GM19452 (cell line): ENCODE data around the gene ABCB6.
"Not testable (repeated sequence)": the region's sequence is repeated elsewhere in the genome, so short reads cannot be mapped to it uniquely, and the experiment has no call there.

Experiments used
- ATAC-seq: cut with Tn5 transposase; IDR thresholded peaks from one replicate; pipeline ENCODE4 v1.9.1; 2021; ENCODE audit not compliant: unreplicated experiment

ABCB6 gene

DNA sequence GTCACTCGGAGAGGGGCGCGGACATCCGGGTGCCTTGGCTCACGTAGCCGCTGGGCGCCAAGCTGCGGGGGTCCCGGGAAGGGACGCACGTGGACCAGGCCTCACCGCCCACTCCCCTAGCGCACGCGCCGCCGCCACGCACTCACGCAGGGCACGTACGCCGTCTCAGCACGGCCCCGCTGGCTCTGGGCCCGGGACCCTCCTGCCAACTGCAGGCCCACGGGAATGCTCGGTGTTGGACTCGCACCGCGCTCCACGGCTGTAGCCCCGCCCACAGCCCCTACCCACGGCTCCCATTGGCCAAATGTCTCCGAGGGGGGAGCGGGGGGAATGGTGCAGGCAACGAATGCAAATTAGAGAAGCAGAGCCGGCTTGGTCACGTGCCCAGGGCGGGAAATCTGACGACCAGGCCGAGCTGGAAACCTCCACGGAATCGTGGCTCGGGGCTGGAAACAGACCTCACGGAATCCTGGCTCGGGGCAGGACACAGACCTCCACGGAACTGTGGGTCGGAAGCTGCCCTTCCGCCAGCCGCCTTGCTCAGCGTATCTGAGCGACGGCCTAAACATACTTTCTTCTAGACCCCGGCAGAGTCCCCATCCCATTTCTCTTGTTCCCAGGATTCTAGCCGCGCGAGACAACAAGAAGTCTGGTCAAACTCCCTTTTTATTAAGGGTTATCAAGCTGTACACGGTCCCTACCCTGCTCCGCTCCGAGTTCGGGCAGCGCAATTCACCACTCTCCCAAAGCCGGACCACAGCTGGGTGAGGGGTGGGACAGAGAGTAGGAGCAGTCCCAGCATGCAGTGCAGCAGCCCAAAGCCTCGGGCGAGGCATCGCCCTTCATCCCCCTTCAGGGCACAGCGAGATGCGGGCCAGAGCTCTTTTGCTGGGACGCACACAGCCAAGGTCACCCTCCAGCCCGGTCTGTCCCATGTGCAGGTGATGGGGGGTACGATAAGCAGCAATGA, at the start of gene ABCB6:
TSS of gene ABCB6 (minus strand) at position 227 of the 970 bp plus-strand sequence. CDS start 285 bp downstream, outside the sequence.
- peak; percentile 69 for ATAC-seq

DNA sequence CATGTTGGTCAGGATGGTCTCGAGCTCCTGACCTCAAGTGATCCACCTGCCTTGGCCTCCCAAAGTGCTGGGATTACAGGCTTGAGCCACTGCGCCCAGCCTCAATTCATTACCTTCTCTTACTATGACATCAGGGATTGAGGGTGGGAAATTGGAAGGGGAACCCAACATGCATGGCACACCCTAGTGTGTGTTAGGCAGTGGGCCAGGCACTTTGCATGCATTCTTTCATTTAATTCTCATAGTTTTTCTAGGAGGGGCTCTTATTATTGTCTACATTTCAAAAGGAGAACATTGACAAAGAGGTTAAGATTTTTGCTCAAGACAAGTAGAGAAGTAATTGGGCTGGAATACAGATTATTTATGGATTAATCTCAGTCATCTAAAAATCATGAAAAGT, 49.5 kb upstream of the ABCB6 start:
- ATAC-seq: no peak

DNA sequence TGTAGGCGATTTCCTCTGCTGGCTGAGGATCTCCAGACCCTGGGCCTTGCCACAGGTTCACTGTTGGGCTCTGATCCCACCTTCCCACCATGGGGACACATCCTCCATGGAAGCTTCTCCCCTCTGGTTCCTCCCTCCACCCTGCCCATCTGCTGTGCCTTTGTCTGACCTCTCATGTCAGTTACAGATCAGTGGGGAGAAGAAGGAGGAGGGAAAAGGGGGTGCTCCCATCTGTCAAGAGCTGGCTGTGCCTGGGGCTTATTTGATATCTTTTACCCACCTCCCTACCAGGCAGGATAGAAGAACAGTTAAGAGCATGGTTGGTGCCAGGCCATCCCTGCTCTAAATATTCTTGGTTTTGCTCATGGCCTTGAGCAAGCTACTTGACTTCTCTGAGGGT, 48.1 kb upstream of the ABCB6 start:
- ATAC-seq: no peak

DNA sequence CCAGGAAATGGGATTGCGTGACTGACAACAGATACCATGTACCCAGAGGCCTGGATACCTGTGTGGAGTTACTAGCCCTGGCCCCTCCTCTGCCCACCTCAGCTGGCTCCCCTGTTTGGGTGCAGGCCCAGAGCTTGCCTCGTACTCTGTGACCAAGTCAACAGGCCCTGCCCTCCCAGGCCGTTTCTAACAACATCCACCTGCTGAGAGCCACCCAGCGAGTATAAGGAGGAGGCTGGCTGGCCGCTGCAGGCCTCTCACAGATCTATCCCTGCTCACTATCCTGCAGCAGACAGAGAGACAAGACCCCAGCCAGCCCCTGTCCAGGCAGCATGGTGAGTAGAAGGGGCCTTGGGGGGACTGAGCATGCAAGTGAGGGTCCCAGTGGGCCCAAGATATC, 47.5 kb upstream of the ABCB6 start:
- no peak for ATAC-seq

DNA sequence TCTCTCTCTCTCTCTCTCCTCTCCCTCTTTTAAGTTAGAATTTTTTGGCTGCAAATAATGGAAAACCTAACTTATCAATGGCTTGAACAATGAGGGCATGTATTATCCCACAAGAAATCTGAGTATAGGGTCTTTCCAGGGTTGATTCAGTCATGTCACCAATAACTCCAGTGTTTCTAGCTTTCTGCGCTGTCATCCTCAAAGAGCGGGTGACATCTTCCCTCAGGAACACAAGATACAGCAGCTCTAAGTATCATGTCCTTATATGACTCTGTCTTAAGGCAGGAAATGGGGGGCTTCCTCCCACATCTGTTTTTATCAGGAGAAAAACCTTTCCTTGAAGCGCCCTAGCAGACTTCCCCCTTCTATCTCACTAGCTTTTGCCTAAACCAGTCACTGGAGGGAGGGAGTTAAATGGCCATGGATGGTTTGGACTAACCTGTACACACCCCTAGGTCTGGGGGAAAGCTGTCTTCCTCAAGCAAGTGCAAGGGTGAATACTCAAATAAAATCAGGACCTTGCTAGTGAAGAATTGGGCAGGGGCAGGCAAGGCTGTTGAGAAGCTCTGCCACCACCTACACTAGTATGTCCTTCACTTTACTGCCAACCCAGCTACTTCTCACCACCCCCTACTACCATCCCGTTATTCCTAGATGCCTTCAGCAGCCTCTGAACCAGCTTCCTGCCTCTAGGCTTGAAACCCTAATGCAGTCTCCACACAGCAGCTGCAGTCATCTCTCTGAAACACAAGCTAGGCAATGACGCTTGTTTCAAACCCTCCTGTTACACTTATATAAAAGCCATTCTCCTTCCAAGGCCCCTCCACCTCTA, 42.5 kb upstream of the ABCB6 start:
- ATAC-seq: no peak

DNA sequence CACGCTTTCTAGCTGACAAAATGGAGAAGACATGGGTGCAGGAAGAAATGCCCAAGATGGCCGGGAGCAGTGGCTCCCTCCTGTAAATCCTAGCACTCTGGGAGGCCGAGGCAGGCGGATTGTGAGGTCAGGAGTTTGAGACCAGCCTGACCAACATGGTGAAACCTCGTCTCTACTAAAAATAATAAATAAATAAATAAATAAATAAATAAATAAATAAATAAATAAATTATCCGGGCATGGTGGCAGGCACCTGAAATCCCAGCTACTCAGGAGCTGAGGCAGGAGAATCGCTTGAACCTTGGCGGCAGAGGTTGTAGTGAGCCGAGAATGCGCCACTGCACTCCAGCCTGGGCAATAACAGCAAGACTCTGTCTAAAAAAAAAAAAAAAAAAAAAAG, 40.2 kb upstream of the ABCB6 start:
- ATAC-seq: not testable (repeated sequence)

GRCh38 chr2:219254590-219255201, 35.9 kb upstream of the ABCB6 start:
- ATAC-seq: peak; percentile 35

DNA sequence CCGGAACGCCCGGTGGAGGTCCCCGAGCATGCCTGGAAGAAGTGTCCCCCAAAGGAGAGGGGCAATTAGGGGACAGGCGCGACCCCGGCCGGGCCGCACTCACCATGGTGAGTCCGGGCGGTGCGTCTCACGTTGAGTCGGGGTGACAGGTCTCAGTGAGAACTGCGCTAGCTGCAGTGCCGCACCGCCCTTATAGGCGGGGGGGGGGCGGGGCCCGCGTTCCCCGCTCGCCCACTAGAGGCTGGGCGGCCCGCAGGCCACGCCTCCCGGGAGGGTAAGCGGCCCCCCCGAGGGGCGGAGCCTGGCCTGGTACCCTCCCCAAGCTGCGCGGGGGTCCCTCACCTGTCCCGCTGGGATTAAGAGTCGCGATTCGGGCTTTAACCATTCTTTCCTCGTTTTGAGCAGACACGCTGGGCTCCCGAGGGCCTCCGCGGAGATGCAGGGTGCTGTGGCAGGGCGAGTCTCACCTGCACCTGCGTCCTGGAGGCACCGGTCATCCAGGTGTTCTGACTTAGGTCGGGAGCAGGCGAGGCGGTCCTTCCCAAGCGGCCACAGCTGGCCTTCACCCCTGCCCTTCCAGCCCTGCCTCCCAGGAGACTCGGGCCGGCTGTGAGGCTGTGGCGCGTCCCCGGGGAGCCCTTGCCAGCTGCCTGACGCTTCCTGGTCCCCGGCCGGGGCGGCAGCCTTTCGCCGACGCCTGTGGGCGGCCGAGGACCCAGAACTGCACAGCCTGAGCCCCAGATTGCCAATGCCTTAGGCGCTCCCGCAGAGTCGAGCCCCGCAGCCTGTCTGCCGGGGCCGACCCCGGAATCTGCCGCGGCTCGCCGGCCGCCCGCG, 35.2 kb upstream of the ABCB6 start, which contains the start of gene TUBA4A:
TSS of gene TUBA4A (minus strand) at position 166 of the 837 bp plus-strand sequence. CDS start at position 106, 60 bp downstream.
- peak; percentile 42 for ATAC-seq

DNA sequence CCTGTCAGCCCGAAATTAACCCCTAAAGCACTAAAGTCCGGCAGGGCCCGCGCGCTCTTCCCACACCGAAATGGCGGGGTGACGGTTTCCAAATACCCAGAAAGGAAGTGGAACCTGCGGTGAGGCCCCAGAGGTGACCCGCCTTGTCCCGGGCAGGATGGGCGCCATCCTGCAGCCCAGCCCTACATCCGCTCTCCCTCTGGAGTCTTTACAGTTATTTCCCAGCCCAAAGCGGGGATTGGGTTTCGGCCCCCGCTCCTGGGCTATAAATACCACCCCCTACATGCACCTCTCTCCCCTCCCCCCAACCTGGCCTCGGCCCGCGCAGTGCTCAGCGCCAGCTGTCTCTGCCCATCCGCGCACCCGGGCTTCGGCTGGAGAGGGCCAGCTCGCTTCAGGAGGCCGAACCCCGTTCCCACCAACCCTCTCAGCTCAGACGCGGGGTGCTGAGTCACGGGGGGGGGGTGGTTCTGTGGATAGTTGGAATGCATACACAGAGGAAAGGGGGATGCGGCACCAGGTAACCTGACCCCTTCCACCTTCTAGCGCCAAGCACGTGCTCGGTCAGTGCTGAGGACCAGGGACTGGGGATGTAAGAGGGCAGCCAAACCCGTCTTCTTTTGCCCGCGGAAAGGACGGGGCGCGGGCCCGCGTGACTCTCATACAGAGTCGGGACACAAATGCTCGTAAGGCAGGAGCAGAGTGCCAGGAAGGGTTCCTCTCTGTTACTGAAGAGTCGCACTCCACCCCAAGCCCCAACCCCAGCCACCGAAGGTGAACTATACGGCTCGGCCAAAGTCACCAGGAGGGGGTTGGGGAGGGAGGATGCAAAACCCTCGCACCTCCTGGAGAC, 34.4 kb upstream of the ABCB6 start, which contains the start of gene TUBA4B:
TSS of gene TUBA4B (plus strand) at position 344 of the 853 bp plus-strand sequence. CDS start at position 509, 165 bp downstream.
- peak; percentile 2 for ATAC-seq

DNA sequence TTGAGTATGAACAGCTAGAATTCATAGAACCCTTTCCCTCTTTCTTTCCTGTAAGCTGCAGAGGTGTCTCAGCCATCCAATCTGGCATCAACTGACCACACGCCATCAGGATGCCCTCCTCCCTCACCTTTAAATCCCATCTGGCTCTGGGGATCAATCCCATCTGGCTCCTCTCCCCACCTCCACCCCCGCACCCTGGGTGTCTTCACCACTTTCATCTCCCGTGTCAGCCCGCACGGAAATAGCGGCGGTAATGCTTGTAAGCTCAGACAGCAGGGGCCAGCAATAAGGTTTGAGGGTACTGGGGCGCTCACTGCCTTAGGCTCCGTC, 33.8 kb upstream of the ABCB6 start:
- ATAC-seq: no peak

DNA sequence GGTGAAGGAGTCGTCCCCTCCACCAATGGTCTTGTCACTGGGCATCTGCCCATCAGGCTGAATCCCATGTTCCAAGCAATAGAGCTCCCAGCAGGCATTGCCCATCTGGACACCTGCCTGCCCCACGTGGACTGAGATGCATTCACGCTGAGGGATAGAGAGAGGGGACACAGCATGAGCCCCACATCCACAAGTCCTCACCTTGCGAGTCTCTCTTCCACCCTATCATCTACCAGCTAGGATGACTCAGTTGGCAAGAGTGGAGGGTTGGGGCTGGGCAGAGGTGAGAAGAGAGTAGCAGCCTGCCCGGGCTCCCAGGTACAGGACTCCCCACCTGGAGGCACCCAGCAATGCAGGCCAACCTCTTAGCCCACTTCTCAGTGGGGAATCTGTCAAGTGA, 33.3 kb upstream of the ABCB6 start:
- no peak for ATAC-seq

DNA sequence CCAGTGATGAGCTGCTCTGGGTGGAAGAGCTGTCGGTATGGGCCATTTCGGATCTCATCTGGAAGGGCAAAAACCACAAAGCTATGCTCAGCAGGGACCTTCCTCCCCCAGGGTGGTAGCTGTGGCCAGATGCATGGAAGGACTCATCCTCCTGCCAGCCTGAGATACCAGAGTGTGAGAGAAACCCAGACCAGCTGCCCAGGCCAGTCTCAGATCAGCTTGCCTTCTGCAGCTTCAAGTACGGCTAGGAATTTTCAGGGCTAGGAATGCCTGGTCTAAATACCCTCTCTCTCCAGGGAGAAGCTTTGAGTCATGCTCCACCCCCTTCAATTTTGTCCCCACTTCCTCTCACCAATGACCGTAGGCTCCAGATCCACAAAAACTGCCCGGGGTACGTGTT, 32.9 kb upstream of the ABCB6 start:
- no peak for ATAC-seq

GRCh38 chr2:219250049-219250781, 31.5 kb upstream of the ABCB6 start:
- no peak for ATAC-seq

DNA sequence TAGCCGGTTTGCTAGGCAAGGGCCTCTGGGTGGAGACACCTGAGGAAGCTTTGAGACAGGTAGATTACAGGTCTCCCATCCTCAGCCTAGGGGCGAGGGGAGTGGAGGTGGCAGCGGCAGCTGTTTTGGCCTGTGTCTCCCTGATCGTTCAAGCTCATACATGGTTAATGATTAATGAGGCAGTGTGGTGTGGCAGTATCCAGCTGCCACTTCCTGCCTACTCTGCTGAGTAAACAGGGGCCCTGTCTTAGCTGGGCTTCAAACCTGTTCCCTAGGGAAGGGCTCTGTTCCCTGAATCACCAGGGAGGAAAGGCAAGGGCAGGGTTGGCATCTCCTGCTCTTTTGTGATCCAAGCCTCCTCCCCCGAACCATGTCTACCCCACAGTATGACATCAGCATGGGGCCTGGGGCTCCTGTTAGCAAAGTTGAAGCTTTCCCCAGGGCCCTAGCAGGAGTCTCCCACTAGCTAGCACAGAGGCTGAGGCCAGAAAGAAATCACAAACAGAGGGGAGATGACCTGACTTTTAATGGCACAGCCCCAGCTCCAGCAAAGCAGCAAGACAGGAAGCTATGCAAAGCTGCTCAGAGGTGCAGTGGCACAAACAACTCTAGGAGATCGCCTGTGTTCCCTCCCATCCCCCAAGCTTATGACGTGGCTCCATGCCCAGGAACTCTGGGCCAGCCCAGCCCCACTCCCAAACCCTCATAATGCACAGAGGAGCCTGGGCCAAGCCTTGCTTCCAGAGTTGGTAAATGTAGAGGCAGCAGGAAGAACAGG, 30.6 kb upstream of the ABCB6 start:
- ATAC-seq: peak; percentile 47

GRCh38 chr2:219248845-219249202, 30.1 kb upstream of the ABCB6 start:
- ATAC-seq: no peak

DNA sequence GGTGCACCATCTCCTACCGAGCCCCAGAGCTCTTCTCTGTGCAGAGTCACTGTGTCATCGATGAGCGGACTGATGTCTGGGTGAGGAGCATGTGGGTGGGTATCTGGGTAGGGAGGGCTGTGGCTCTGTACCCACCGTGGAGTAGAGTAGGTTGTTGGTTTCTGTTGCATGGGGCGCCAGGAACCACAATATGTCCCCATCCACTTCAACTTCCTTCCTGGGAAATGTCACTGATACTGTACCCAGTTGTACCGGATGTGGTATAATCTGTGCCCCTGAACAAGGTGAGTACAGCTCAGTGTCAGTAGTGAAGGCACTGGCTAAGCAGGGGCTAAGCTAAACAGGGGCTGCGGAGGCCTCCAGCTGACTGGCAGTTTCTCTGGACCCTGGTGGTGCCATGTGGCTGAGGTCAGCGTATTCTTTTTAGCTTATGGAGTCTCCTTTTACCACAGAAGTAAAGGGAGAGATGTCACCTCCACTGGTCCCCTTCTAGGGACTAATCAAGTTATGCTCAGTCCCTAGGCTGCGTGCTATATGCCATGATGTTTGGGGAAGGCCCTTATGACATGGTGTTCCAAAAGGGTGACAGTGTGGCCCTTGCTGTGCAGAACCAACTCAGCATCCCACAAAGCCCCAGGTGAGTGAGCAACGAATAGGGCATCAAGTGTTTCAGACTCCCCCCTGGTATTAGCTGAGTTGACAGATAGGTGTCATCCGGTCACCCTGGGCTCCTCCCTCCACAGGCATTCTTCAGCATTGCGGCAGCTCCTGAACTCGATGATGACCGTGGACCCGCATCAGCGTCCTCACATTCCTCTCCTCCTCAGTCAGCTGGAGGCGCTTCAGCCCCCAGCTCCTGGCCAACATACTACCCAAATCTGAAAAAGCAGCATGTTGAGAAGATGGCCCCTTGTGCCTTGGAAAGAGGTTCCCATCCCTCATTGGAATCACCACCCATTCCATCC, 29.2 kb upstream of the ABCB6 start:
- ATAC-seq: no peak

DNA sequence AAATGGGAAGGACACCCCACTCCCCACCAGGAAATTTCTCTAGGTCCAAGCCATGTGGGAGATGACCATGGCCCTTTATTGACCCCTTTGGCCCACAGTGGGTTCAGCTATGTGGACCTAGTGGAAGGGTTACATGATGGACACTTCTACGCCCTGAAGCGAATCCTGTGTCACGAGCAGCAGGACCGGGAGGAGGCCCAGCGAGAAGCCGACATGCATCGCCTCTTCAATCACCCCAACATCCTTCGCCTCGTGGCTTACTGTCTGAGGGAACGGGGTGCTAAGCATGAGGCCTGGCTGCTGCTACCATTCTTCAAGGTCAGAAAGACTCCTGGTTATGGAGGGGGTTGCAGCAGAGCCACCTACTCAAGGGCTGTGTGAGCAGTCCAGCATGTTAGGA, 27.8 kb upstream of the ABCB6 start:
- no peak for ATAC-seq
